Stimulated activated CD8-positive, alpha-beta memory T cell treated with anti-CD3 and anti-CD28 coated beads, Interleukin-12 subunit alpha, Interleukin-12 subunit beta, amount 100 ng/mL, for 24 hours (primary cell): ENCODE measurements around the gene HRCT1.
"Not testable (repeated sequence)": the region's sequence is repeated elsewhere in the genome, so short reads cannot be mapped to it uniquely, and the experiment has no call there.

Experiments used
- DNase-seq: peaks from one replicate; pipeline ENCODE4 v3.0.0-alpha.2; 2020; ENCODE audit errors: extremely low read depth

Gene HRCT1

GRCh38 chr9:35917261-35917660 is 11.3 kb downstream of the HRCT1 start:
- no peak for DNase-seq

- no peak for DNase-seq
Observed at GRCh38 chr9:35918780-35919179, 12.8 kb downstream of the HRCT1 start.

GRCh38 chr9:35919212-35920008 is 13.4 kb downstream of the HRCT1 start:
- no peak for DNase-seq

GRCh38 chr9:35920051-35920620 is 14.1 kb downstream of the HRCT1 start:
- DNase-seq = no peak

- no peak for DNase-seq
Observed at GRCh38 chr9:35923598-35923926, 17.6 kb downstream of the HRCT1 start.

GRCh38 chr9:35923927-35924763 is 18.1 kb downstream of the HRCT1 start:
- DNase-seq = no peak

GRCh38 chr9:35928591-35929452 is 22.8 kb downstream of the HRCT1 start:
- DNase-seq = no peak

GRCh38 chr9:35929453-35929718 is 23.4 kb downstream of the HRCT1 start:
- DNase-seq = no peak

- no peak for DNase-seq
Observed at GRCh38 chr9:35930521-35930920, 24.5 kb downstream of the HRCT1 start.

- no peak for DNase-seq
Observed at GRCh38 chr9:35930989-35931388, 25.0 kb downstream of the HRCT1 start.

- DNase-seq = no peak
Observed at GRCh38 chr9:35932735-35933134, 26.7 kb downstream of the HRCT1 start.

GRCh38 chr9:35933550-35934067 is 27.6 kb downstream of the HRCT1 start:
- no peak for DNase-seq

- not testable (repeated sequence) for DNase-seq
Observed at GRCh38 chr9:35934069-35934468, 28.1 kb downstream of the HRCT1 start.

- no peak for DNase-seq
Observed at GRCh38 chr9:35935261-35935660, 29.3 kb downstream of the HRCT1 start.

- no peak for DNase-seq
Observed at GRCh38 chr9:35935755-35936509, 29.9 kb downstream of the HRCT1 start.

- DNase-seq = no peak
Observed at GRCh38 chr9:35937227-35937626, 31.2 kb downstream of the HRCT1 start.

- no peak for DNase-seq
Observed at GRCh38 chr9:35938474-35939356, 32.7 kb downstream of the HRCT1 start.

GRCh38 chr9:35939679-35940250 is 33.8 kb downstream of the HRCT1 start:
- no peak for DNase-seq

GRCh38 chr9:35940458-35941407 is 34.7 kb downstream of the HRCT1 start:
- DNase-seq = no peak
